GOT3 (cell line): ENCODE measurements around the gene ZDHHC9.

Experiments used
- DNase-seq: peaks from one replicate; lab custom pipeline; 2025; ENCODE audit warnings: mixed read lengths; lab: John Stamatoyannopoulos, UW

The ZDHHC9 gene

GRCh38 chrX:129762448-129762847 lies 81.2 kb downstream of the ZDHHC9 start:
- DNase-seq: no peak

- no peak for DNase-seq
These were observed 82.1 kb downstream of the ZDHHC9 start for GRCh38 chrX:129761596-129761995.

- DNase-seq: no peak
These were observed 82.7 kb downstream of the ZDHHC9 start for GRCh38 chrX:129760981-129761380.

- DNase-seq: no peak
These were observed 83.5 kb downstream of the ZDHHC9 start for GRCh38 chrX:129760155-129760554.

- DNase-seq: no peak
These were observed 84.1 kb downstream of the ZDHHC9 start for GRCh38 chrX:129759576-129760061.

- DNase-seq: no peak
These were observed 87.7 kb downstream of the ZDHHC9 start for GRCh38 chrX:129755779-129756650.

- DNase-seq: no peak
These were observed 89.3 kb downstream of the ZDHHC9 start for GRCh38 chrX:129754056-129755024.
